GM10847 (cell line): ENCODE results near the gene NOC4L.

ENCODE experiments used
- POLR2A ChIP-seq: IDR thresholded peaks from 2 replicates; pipeline ENCODE4 v1.6.1; 2011; ENCODE audit not compliant: insufficient read length; ENCODE audit errors: extremely low read depth

Gene NOC4L

DNA sequence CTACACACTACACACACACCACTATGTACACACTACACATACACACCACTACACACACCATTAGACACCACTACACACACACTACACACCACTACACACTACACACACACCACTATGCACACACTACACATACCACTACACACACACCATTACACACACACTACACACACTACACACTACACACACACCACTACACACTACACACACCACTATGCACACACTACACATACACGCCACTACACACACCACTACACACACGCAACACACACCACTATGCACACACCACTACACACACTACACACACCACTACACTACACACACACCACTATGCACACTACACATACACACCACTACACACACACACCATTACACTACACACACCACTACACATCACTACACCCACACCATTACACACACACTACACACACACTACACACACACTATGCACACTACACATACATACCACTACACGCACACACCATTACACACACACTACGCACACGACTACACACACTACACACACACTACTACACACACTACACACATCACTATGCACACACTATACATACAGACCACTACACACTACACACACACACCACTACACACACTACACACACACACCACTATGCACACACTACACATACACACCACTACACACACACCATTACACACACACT, 13.6 kb downstream of the NOC4L start:
- TF ChIP-seq POLR2A: no peak

- no peak for TF ChIP-seq POLR2A
Observed at GRCh38 chr12:132158677-132159554, 14.7 kb downstream of the NOC4L start.

GRCh38 chr12:132159555-132160003, 15.3 kb downstream of the NOC4L start:
- TF ChIP-seq POLR2A: no peak

GRCh38 chr12:132160016-132160415, 15.8 kb downstream of the NOC4L start:
- no peak for TF ChIP-seq POLR2A

DNA sequence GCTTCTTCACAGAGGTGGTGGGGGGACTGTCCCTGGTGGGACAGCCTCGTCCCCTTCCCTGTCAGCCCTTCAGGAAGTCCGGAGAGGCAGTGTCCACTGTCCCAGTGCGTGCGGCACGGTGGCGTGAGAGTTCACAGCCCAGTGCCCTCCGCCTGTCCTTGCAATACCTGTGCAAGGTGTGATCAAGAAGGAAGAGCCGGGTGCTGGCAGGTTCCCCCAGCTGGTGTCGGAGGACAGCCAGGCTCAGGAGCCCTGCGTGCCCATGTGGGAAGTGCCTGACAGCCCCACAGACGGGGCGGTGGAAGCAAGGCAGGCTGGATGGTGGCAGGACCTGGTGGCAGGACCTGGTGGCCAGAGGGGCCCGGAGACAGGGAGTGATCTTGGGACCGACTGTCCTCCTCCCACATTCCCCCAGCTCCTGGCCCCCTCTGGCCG, 16.4 kb downstream of the NOC4L start:
- no peak for TF ChIP-seq POLR2A

DNA sequence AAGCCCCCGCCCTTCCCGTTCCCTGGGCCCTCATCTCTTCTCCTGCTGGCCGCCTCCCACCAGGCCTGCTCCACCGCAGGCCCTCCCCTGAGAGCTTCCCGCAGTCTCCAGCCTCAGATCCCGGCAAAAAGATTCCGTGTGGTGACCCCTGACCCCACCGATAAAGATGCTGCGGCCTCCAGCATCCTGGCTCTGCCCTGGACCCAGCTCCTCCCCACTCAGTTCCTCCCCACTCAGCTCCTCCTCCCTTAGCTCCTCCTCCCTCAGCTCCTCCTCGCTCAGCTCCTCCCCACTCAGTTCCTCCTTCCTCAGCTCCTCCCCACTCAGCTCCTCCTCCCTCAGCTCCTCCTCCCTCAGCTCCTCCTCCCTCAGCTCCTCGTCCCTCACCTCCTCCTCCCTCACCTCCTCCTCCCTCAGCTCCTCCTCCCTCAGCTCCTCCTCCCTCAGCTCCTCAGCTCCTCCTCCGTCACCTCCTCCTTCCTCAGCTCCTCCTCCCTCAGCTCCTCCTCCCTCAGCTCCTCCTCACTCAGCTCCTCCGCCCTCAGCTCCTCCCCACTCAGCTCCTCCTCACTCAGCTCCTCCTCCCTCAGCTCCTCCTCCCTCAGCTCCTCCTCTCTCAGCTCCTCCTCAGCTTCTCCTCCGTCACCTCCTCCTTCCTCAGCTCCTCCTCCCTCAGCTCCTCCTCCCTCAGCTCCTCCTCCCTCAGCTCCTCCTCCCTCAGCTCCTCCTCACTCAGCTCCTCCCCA, 17.0 kb downstream of the NOC4L start:
- TF ChIP-seq POLR2A: no peak

DNA sequence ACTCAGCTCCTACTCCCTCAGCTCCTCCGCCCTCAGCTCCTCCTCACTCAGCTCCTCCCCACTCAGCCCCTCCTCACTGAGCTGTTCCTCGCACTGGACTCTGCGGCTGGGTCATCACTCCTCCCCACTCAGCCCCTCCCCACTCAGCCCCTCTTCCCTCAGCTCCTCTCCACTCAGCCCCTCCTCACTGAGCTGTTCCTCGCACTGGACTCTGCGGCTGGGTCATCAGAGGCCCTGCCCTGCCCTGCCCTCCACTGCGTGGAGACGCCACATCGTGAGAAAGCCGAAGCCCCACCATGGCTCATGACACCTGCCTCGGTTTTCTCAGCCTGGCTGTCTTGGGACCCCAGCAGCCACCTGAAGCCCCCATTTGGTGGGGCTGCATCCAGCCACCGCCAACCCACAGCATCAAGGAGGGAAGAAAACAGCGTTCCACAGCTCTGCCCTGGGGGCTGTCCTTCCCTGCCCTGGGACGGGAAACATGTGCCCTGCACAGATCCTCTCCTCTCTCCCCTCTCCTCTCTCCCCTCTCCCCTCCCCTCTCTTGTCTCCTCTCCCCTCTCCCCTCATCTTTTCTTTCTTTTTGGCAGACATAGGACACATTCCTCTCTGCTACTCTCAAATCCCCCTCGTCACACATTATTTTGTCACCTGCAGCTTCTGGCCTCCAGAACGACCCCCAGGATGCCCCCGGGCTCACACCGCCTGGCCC, 17.7 kb downstream of the NOC4L start:
- TF ChIP-seq POLR2A: no peak

DNA sequence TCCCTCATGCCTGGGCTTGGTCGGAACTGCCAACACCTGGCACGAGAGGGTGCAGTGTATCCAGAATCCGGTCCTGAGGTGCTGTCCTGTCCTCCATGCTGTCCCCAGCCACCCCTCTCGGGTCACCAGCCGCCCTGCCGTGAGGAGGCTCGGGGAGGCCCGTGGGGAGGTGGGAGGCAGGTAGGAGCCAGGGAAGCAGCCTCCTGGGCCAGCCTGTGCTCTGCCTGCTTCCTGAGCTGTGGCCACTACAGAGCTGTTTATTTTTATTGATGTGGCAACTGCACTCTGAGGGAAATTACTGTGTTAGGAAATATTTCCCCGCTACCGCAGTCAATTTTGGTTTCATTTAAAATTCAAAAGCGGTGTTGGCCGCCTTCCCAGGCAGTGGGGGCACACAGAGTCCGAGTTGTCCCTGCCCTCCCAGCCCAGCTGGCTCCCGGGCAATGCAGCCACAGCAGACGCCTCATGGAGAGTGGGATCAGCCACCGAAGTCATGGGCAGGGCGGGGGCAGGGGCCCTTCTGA, 18.3 kb downstream of the NOC4L start:
- no peak for TF ChIP-seq POLR2A

GRCh38 chr12:132163041-132163910, 19.0 kb downstream of the NOC4L start:
- TF ChIP-seq POLR2A: no peak

DNA sequence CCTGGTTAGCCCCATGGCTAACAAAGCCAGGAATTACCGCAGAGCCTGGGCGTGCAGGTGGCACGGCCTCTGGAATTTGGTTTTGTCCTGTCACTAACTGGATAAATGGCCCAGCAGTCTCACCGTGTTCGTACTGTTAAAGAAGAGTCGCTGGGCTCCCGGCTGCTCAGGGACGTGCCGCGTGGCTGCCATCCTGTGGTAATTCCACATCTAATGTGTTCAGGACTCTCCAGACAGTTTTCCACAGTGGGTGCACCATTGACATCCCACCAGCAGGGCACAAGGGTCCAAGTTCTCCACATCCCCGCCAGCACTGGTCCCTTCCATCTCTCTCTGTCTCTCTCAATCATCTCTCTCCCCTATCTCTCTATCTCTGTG, 19.6 kb downstream of the NOC4L start:
- TF ChIP-seq POLR2A: no peak

DNA sequence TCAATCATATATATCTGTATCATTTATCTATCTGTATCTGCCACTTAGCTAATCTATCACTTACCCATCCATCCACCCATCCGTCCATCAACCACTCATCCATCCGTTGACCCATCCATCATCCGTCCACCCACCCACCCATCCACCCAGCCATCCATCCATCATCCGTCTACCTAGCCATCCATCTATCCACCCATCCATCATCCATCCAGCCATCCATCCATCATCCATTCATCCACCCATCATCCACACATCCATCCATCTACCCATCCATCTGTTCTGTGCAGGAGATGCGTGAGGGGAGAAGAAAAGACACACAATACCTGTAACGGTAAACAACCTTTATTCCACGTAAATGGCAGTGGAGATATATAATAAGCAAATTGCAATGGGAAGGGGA, 20.2 kb downstream of the NOC4L start:
- no peak for TF ChIP-seq POLR2A

DNA sequence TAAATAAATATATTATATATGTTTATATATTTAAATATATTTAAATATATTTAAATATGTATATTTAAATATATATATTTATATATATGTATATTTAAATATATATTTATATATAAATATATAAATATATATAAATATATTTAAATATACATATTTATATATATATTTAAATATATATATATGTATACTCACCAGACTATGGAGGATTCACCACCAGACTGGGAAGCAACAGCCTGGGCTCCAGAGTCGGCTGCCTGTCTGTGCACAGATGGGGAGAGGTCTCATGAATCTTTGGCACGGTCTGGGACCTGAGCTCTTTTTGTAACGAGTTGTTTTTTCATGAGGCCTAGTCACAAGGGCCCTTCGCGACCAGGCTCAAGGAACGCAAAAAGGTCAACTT, 21.3 kb downstream of the NOC4L start:
- no peak for TF ChIP-seq POLR2A

DNA sequence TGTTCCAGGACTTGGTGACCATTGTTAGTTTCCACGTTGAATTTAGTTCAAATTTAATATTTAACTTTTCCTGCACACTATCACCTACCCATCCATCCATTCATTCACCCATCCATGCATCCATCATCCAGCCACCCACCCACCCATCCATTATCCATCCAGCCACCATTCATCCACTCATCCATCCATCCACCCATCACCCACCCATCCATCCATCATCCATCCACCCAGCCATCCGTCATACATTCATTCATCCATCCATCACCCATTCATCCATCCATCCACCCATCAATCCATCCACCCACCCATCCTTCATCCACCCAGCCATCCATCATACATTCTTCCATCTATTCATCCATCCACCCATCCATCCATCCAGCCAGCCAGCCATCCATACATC, 21.8 kb downstream of the NOC4L start:
- no peak for TF ChIP-seq POLR2A
